Psoas muscle (tissue), 8 donors: ENCODE results near the gene SMC4. TPM values are rescaled to one million over a fixed set of nuclear protein-coding genes. Genes with fewer than 3 reads are reported as not detected.
"Not testable (repeated sequence)": the region's sequence is repeated elsewhere in the genome, so short reads cannot be mapped to it uniquely, and the experiment has no call there.

Experiments
- ATAC-seq, 4 donors: fragments of 200-7000 bp; cut with Tn5 transposase; one replicate each; pipeline ENCODE4 v1.9.1; 2020; ENCODE audit warnings: moderate library complexity in 3 of 4, mild to moderate bottlenecking in 2 of 4
- DNase-seq, 2 donors: peaks; one replicate each; pipeline ENCODE4 v3.0.0-alpha.2; 2020
- H3K27ac ChIP-seq: fragments of 200-600 bp; one replicate; pipeline ENCODE4 v1.8.0; 2022
- H3K27me3 ChIP-seq, 3 donors: fragments of 200-600 bp in 1 of 3; one replicate each; pipeline versions ENCODE4 v1.6.1 to v1.8.0; 2013 to 2022; ENCODE audit warnings: low read length in 2 of 3, mild to moderate bottlenecking in 2 of 3, moderate library complexity in 1 of 3; ENCODE audit not compliant: insufficient read depth in 3 of 3
- H3K36me3 ChIP-seq, 2 donors: fragments of 200-600 bp in 1 of 2; one replicate each; pipeline versions ENCODE4 v1.6.1 to v1.8.0; 2013 to 2022; ENCODE audit warnings: low read depth in 1 of 2, mild to moderate bottlenecking in 1 of 2, moderate library complexity in 1 of 2; ENCODE audit not compliant: insufficient read depth in 1 of 2
- H3K4me1 ChIP-seq: fragments of 200-600 bp; one replicate; pipeline ENCODE4 v1.8.0; 2022
- H3K4me3 ChIP-seq: fragments of 200-600 bp; one replicate; pipeline ENCODE4 v1.8.0; 2022; ENCODE audit warnings: mild to moderate bottlenecking
- H3K9me3 ChIP-seq: fragments of 200-600 bp; one replicate; pipeline ENCODE4 v1.8.0; 2022
- WGBS, 3 donors: extraction: QIAGEN DNeasy Blood & Tissue Kit; methylation state at CpG; one replicate each; pipeline versions ENCODE4 v1.1.6 to v1.1.7; 2013; 5-methylcytosine and 5-hydroxymethylcytosine counted together
- intact Hi-C, 2 donors: fragments of 100-400 bp; cut with DNase I; formaldehyde crosslinking; loops; one replicate each; pipeline versions ENCODE4 v1.11.0 to v1.14.2; 2022
- long read RNA-seq, 2 donors: library from polyadenylated mRNA; unstranded; transcript quantifications; one replicate each; pipeline ENCODE4 v2.0.0, GENCODE V29; 2021
- polyA plus RNA-seq, 3 donors: library from polyadenylated mRNA; stranded (reverse); fragments of 200-250 nt; gene quantifications; one replicate each; pipeline ENCODE4 v1.2.3, GENCODE V29; 2013
- total RNA-seq, 4 donors: library from RNA; stranded (reverse); fragmentation: NEBNext Ultra II Directional in 2 of 4; extraction: Animal tissue kit (Norgen Biotek cat#: 25700) in 2 of 4; gene quantifications; one replicate each; pipeline versions ENCODE4 v1.2.1 to v1.2.4, GENCODE V29; 2021 to 2023
- TF ChIP-seq, protein P1 (sequence below): fragments of 200-600 bp; IDR thresholded peaks from one replicate; pipeline ENCODE4 v1.8.0; 2022; ENCODE audit warnings: antibody characterized with exemption
- donor health status: healthy with polysubstance abuse.
- donor health status: DM: no; HTN: no; CAD: no; lungs with moderate emphysema.
- donor health status: Bipolar disorder and iron deficiency.
- donor health status: healthy.
- donor health status: DM: yes; HTN: yes; CAD: no.
- donor health status: DM: no; HTN: no; CAD: no.
- donor health status: DM: no; HTN: no; CAD: no.
- donor health status: DM: yes; HTN: yes; CAD: no.

SMC4 gene
- total RNA-seq (10 to 100 TPM in 1 of 4 donors, 1 to 10 TPM in 3; 6.9 to 17.3 (median 9.0) TPM), polyA plus RNA-seq (1 to 10 TPM; 6.9 to 8.6 (median 8.6) TPM)
- long read RNA-seq, donor 1, partial matches to known transcripts: 1 of 2 reads
- long read RNA-seq, donor 1, other reads (novel, unspliced or antisense): 1 of 2 reads
- long read RNA-seq, donor 2, partial matches to known transcripts: 8 of 8 reads
- long read RNA-seq, donor 2, other reads (novel, unspliced or antisense): 0 of 8 reads

DNA sequence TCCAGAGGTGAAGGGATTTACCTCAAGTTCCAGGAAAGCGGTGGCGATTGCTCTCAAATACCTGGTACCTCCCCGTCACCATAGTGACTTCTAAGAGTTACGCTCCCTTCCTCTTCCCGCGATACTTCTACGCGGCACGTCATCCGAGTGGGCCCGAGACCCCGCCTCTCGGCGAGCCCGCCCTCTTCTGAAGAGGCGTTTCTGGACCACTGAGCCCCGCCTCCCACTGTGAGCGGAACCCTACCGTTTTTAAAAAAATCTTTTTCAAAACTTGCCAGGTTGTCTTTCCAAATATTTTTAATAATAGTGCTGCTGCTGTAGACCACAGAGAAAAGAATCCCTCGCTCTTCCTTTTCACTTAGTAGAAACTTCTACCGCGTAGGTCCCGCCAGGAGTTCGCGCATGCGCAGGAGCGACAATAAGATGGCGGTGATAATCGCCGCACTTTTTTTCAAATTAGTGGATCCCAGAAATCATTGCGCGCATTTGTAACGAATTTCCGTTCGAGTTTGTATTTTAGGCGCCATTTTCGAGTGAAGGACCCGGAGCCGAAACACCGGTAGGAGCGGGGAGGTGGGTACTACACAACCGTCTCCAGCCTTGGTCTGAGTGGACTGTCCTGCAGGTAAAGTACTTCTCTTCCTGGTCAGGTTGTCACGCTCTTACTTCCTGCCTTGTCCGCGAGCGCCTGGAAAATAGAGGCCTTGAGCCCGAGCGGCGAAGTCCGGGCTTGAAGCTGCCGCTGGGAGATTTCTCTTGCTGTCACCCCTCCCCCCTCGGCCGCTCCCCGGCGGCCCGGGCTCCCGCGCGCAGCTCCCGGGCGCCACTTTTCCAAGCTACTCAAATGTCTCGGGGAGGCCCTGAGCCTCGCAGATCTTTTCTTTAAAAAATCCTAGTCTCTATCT, at the start of gene SMC4, which contains the start of gene IFT80:
SMC4 (plus strand) TSS at position 526 of the 905 bp plus-strand sequence. CDS start 1,177 bp downstream, outside the sequence.
IFT80 (minus strand) TSS at position 101 of the 905 bp plus-strand sequence. CDS start 14,625 bp downstream, outside the sequence.
- Histone ChIP-seq H3K27me3 (no peaks in the 10 kb centered on the region), H3K4me3 (peak within 1 kb of the TSS; percentile 76), H3K36me3 (peaks cover 0 to under 1% of the 10 kb centered on the region in 2 donors), H3K27ac (peak within 1 kb of the TSS; percentile 83), H3K4me1 (peaks cover 17% of the 10 kb centered on the region), H3K9me3 (no peaks in the 10 kb centered on the region)
- intact Hi-C loops: loop anchor here in 1 of 2 donors (10.0 kb wide), 1 partner anchor 575 kb away; no protein-coding TSS in a partner anchor
- DNase-seq (peak; percentile 94 to 97), ATAC-seq (peak; percentile 99 to 100 (median 99))
- 0% methylated on average over 58 to 63 of the region's 63 CpGs for whole genome bisulfite sequencing, 3 donors
- TF ChIP-seq, protein P1, sequence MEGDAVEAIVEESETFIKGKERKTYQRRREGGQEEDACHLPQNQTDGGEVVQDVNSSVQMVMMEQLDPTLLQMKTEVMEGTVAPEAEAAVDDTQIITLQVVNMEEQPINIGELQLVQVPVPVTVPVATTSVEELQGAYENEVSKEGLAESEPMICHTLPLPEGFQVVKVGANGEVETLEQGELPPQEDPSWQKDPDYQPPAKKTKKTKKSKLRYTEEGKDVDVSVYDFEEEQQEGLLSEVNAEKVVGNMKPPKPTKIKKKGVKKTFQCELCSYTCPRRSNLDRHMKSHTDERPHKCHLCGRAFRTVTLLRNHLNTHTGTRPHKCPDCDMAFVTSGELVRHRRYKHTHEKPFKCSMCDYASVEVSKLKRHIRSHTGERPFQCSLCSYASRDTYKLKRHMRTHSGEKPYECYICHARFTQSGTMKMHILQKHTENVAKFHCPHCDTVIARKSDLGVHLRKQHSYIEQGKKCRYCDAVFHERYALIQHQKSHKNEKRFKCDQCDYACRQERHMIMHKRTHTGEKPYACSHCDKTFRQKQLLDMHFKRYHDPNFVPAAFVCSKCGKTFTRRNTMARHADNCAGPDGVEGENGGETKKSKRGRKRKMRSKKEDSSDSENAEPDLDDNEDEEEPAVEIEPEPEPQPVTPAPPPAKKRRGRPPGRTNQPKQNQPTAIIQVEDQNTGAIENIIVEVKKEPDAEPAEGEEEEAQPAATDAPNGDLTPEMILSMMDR: no peak

- no peak overlapping the region for H3K4me3 ChIP-seq
- H3K4me1 ChIP-seq: no peaks in the 10 kb centered on the region
- H3K36me3 ChIP-seq: peaks cover 0 to 4% of the 10 kb centered on the region in 2 donors
- WGBS, 3 donors: 90 to 93% (median 91%) methylated on average over 4 of the region's 4 CpGs
- DNase-seq (no peak), ATAC-seq (no peak)
- H3K27ac ChIP-seq: no peak overlapping the region
- no peaks in the 10 kb centered on the region for H3K27me3 ChIP-seq
- H3K9me3 ChIP-seq: no peaks in the 10 kb centered on the region
- TF ChIP-seq, protein P1: no peak
- intact Hi-C loops: no loop called here
Observed at GRCh38 chr3:160355826-160356225, 43.6 kb upstream of the SMC4 start.

DNA sequence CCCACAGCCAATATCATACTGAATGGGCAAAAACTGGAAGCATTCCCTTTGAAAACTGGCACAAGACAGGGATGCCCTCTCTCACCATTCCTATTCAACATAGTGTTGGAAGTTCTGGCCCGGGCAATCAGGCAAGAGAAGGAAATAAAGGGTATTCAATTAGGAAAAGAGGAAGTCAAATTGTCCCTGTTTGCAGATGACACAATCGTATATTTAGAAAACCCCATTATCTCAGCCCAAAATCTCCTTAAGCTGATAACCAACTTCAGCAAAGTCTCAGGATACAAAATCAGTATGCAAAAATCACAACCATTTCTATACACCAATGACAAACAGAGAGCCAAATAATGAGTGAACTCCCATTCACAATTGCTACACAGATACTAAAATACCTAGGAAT, 36.6 kb upstream of the SMC4 start:
- H3K36me3 ChIP-seq, H3K4me3 ChIP-seq, ATAC-seq, intact Hi-C loops, H3K27ac ChIP-seq, H3K9me3 ChIP-seq, DNase-seq, H3K4me1 ChIP-seq, H3K27me3 ChIP-seq: not testable (repeated sequence)
- WGBS, 3 donors: 82 to 92% (median 87%) methylated on average over 2 of the region's 2 CpGs

- Histone ChIP-seq H3K4me3 (no peak overlapping the region), H3K9me3 (no peaks in the 10 kb centered on the region), H3K27ac (no peak overlapping the region), H3K4me1 (no peaks in the 10 kb centered on the region), H3K36me3 (peaks cover 0 to 10% of the 10 kb centered on the region in 2 donors), H3K27me3 (no peaks in the 10 kb centered on the region)
- WGBS, 3 donors: 95 to 100% (median 100%) methylated on average over 1 of the region's 1 CpG
- DNase-seq (no peak), ATAC-seq (no peak)
- TF ChIP-seq, protein P1: no peak
- intact Hi-C loops: no loop called here
Observed at GRCh38 chr3:160365869-160366522, 33.5 kb upstream of the SMC4 start.
